Measurements from ENCODE around the gene EMID1. TPM values are rescaled to one million over a fixed set of nuclear protein-coding genes. Genes with fewer than 3 reads are reported as not detected.

Gene EMID1
- polyA plus RNA-seq, 1 donor (not counting 4 experiments of a cell fraction or from before 2014, with no cell fraction given), result not detected

- FAIRE-seq, result no peak
- Histone ChIP-seq H3K4me3 (ENCODE audit: control insufficient read depth in 2 of 3, extremely low read depth in 1 of 3, insufficient read depth in 2 of 3, low read depth in 1 of 3, low read length in 3 of 3) (no peak overlapping the region), H3K36me3 (ENCODE audit: control insufficient read depth in 2 of 2, extremely low read depth in 1 of 2, insufficient read depth in 2 of 2, low read length in 2 of 2) (peaks cover 21 to 29% of the 10 kb centered on the region in 2 experiments), H3K79me2 (ENCODE audit: control insufficient read depth, insufficient read depth, low read length) (peaks cover 2% of the 10 kb centered on the region), H4K20me1 (ENCODE audit: control insufficient read depth, extremely low read depth, insufficient read depth, low read length) (peaks cover 17% of the 10 kb centered on the region), H3K9ac (ENCODE audit: control insufficient read depth, extremely low read depth, insufficient read depth, low read length) (no peak overlapping the region), H3K9me1 (ENCODE audit: control insufficient read depth, extremely low read depth, insufficient read depth, low read length) (peaks cover 2% of the 10 kb centered on the region), H3K9me3 (ENCODE audit: control insufficient read depth, low read depth, low read length) (no peaks in the 10 kb centered on the region), H3K4me1 (ENCODE audit: control insufficient read depth, extremely low read depth, insufficient read depth, low read length) (peaks cover 5% of the 10 kb centered on the region), H3K27me3 (ENCODE audit: control insufficient read depth, extremely low read depth, insufficient read depth, low read length) (no peaks in the 10 kb centered on the region), H2AFZ (ENCODE audit: control insufficient read depth, low read length) (no peak overlapping the region), H3K4me2 (ENCODE audit: control insufficient read depth, extremely low read depth, insufficient read depth, low read depth, low read length) (no peak overlapping the region), H3K27ac (ENCODE audit: control insufficient read depth, insufficient read depth, low read length) (no peak overlapping the region)
- dilution Hi-C loops (cut with MboI; ENCODE audit: extremely low pct_ligation_motif_present, low sequenced_read_pairs), result no loop called here
- TF ChIP-seq EZH2 (IDR thresholded peaks at IDR 0.05; ENCODE audit: low read length), result no peak
- TF ChIP-seq CTCF (optimal IDR thresholded peaks at IDR 0.05 in 1 of 3, IDR thresholded peaks at IDR 0.05 in 1 of 3, conservative IDR thresholded peaks at IDR 0.05 in 1 of 3; ENCODE audit: extremely low read depth in 1 of 3, insufficient read depth in 2 of 3, low read length in 3 of 3), result no peak
- DNase-seq (ENCODE audit: low read depth, low spot score), result no peak
Observed at GRCh38 chr22:29302402-29302680, 96.6 kb downstream of the EMID1 start.

GRCh38 chr22:29302681-29303465 lies 97.2 kb downstream of the EMID1 start:
- no peak overlapping the region for H2AFZ ChIP-seq (ENCODE audit: control insufficient read depth, low read length)
- H3K79me2 ChIP-seq (ENCODE audit: control insufficient read depth, insufficient read depth, low read length), result peaks cover 7% of the 10 kb centered on the region
- dilution Hi-C loops (cut with MboI; ENCODE audit: extremely low pct_ligation_motif_present, low sequenced_read_pairs), result no loop called here
- no peak overlapping the region for H3K4me3 ChIP-seq (ENCODE audit: control insufficient read depth in 2 of 3, extremely low read depth in 1 of 3, insufficient read depth in 2 of 3, low read depth in 1 of 3, low read length in 3 of 3)
- H4K20me1 ChIP-seq (ENCODE audit: control insufficient read depth, extremely low read depth, insufficient read depth, low read length), result peaks cover 17% of the 10 kb centered on the region
- H3K9me1 ChIP-seq (ENCODE audit: control insufficient read depth, extremely low read depth, insufficient read depth, low read length), result peaks cover 2% of the 10 kb centered on the region
- no peak for TF ChIP-seq EZH2 (IDR thresholded peaks at IDR 0.05; ENCODE audit: low read length)
- TF ChIP-seq CTCF (optimal IDR thresholded peaks at IDR 0.05 in 1 of 3, IDR thresholded peaks at IDR 0.05 in 1 of 3, conservative IDR thresholded peaks at IDR 0.05 in 1 of 3; ENCODE audit: extremely low read depth in 1 of 3, insufficient read depth in 2 of 3, low read length in 3 of 3), result no peak
- H3K27me3 ChIP-seq (ENCODE audit: control insufficient read depth, extremely low read depth, insufficient read depth, low read length), result no peaks in the 10 kb centered on the region
- H3K4me2 ChIP-seq (ENCODE audit: control insufficient read depth, extremely low read depth, insufficient read depth, low read depth, low read length), result no peak overlapping the region
- DNase-seq (ENCODE audit: low read depth, low spot score), result no peak
- H3K27ac ChIP-seq (ENCODE audit: control insufficient read depth, insufficient read depth, low read length), result no peak overlapping the region
- no peaks in the 10 kb centered on the region for H3K9me3 ChIP-seq (ENCODE audit: control insufficient read depth, low read depth, low read length)
- H3K9ac ChIP-seq (ENCODE audit: control insufficient read depth, extremely low read depth, insufficient read depth, low read length), result no peak overlapping the region
- H3K36me3 ChIP-seq (ENCODE audit: control insufficient read depth in 2 of 2, extremely low read depth in 1 of 2, insufficient read depth in 2 of 2, low read length in 2 of 2), result peaks cover 17 to 24% of the 10 kb centered on the region in 2 experiments
- FAIRE-seq, result no peak
- H3K4me1 ChIP-seq (ENCODE audit: control insufficient read depth, extremely low read depth, insufficient read depth, low read length), result peaks cover 9% of the 10 kb centered on the region

Data from keratinocyte (primary cell).